GM12873 (cell line): ENCODE results near the gene JAZF1.

Experiments used
- TF ChIP-seq, protein P1 (sequence below): IDR thresholded peaks from 2 replicates; pipeline ENCODE4 v1.5.1; 2012; ENCODE audit warnings: low read depth, mild to moderate bottlenecking, moderate library complexity, low read length, control low read depth; ENCODE audit not compliant: insufficient read depth; ENCODE audit errors: missing control alignments

The JAZF1 gene

DNA sequence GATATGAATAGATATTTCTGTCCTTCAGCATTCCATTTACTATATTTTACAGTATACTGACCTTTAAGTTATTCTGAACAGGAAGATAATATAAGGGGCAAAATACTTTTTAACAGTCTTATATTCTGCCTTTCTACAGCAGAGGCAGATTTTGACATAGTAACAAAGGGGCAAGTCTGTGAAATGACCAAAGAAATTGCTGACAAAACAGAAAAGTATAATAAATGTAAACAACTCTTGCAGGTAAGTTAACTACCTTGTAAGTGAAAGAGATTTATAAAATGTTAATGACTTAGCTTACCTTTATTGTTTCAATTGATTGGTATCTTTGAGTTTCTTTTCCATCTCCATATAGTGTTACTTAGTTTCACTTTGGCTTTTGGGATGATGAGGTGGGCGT lies 384.6 kb downstream of the JAZF1 start:
- TF ChIP-seq, protein P1, sequence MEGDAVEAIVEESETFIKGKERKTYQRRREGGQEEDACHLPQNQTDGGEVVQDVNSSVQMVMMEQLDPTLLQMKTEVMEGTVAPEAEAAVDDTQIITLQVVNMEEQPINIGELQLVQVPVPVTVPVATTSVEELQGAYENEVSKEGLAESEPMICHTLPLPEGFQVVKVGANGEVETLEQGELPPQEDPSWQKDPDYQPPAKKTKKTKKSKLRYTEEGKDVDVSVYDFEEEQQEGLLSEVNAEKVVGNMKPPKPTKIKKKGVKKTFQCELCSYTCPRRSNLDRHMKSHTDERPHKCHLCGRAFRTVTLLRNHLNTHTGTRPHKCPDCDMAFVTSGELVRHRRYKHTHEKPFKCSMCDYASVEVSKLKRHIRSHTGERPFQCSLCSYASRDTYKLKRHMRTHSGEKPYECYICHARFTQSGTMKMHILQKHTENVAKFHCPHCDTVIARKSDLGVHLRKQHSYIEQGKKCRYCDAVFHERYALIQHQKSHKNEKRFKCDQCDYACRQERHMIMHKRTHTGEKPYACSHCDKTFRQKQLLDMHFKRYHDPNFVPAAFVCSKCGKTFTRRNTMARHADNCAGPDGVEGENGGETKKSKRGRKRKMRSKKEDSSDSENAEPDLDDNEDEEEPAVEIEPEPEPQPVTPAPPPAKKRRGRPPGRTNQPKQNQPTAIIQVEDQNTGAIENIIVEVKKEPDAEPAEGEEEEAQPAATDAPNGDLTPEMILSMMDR: no peak

DNA sequence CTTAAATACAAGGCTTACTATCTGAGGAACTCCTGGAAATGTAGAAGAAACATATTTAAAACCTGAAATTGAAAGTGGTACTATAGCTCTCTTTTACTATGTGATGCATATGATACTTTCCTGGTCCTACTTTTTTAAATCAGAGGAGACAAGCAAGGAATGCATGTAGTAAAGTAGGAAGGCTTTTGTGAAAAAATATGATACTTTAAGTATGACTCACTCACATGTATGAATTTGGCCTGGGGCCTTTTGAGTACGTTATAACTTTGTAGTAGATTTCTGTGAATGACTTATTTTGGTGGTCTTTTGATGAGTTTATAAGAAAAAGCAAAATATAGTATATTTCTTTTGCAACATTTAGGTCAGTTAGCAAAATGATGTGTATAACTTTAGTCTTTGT lies 386.8 kb downstream of the JAZF1 start:
- TF ChIP-seq, protein P1: no peak

DNA sequence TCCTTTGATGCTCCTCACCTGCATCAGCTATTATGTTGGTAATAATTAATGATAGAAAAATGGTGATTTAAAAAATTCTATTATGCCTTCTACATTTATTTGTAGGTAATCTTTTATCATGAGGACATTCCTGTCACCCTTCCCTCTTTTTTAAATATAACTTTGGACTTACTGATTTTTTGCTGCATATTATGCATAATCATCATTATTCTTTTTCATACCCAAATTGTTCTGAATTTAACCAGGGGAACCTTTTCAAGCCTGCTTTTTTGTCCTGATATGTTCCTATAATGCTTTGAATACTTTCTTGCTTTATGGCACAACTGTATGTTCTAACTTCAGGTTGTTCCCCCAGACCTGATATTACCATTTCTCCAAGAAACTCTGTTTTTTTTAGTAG lies 392.2 kb downstream of the JAZF1 start:
- TF ChIP-seq, protein P1: no peak

DNA sequence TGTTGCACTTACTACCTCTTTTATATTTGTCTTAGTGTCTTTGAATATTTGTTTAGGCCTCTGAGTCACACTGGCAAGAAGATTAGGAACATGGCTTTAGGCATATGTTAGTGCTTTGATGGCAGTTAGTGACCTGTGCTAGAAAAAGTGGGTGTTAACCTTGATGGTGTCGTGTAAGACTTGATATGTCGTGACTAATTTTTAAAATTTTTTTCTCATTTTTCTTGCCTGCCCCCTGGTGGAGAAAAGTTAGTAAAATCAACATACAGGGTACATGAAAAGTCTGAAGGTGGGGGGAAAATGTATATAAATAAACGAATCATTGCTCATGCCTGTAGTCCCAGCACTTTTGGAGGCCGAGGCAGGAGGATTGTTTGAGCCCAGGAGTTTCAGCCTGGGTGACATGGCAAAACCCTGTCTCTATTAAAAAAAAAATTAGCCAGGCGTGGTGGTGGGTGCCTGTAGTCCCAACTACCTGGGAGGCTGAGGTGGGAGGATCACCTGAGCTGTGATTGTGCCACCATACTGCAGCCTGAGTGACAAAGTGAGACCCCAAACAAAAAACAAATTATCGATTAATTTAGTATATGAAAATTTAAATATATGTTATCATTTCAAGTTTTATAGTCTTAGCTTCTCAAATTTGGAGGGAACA lies 396.1 kb downstream of the JAZF1 start:
- TF ChIP-seq, protein P1: peak; percentile 53

DNA sequence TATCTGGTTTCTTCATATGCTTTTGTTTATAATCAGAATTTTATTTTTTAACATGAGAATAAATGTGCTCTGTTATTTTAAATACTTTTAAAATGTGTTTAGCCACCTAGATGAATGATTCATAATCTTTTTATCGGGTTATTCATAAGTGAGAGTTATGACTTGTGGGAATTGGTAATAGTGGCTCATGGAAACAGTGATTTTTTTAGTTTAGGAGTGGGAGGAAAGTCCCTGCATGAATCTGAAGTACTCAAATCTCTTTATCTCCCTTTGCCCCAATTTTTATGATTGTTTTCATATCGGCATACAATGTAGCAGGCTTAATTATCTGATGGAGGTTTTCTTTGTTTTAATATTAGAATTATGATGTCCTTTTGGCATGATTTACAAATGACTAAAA lies 397.7 kb downstream of the JAZF1 start:
- TF ChIP-seq, protein P1: no peak

DNA sequence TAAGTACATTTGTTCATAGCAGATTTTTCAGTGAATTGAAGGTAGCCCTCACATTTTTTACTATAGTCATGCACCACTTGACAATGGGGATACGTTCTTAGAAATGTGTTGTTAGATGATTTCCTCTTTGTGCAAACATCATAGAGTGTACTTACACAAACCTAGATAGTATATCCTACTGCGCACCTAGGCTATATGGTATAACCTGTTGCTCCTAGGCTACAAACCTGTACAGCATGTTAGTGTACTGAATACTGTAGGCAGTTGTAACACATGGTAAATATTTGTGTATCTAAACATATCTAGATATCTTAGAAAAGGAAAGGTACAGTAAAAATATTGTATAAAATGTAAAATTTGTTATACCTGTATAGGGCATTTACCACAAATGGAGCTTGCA lies 399.4 kb downstream of the JAZF1 start:
- TF ChIP-seq, protein P1: no peak
